GM19372 (cell line): Measurements from ENCODE around the gene BAK1.
A peak's percentile ranks its signal among the peaks of the same experiment; 100 is the strongest.

Experiments
- ATAC-seq: cut with Tn5 transposase; IDR thresholded peaks from one replicate; pipeline ENCODE4 v1.9.1; 2021; ENCODE audit warnings: mild to moderate bottlenecking, low read depth, moderate library complexity; ENCODE audit not compliant: unreplicated experiment

BAK1 gene

GRCh38 chr6:33579828-33580714 is at the start of gene BAK1:
Gene BAK1 (minus strand): TSS chr6:33580276. CDS start chr6:33577604, 2,672 bp downstream.
- ATAC-seq: peak; percentile 97

GRCh38 chr6:33628401-33628964 is 48.4 kb upstream of the BAK1 start:
- no peak for ATAC-seq

- no peak for ATAC-seq
Observed at GRCh38 chr6:33627876-33628275, 47.8 kb upstream of the BAK1 start.

GRCh38 chr6:33624856-33625255 is 44.8 kb upstream of the BAK1 start:
- no peak for ATAC-seq

GRCh38 chr6:33623895-33624381 is 43.9 kb upstream of the BAK1 start:
- ATAC-seq: no peak

- no peak for ATAC-seq
Observed at GRCh38 chr6:33622456-33623431, 42.7 kb upstream of the BAK1 start.

GRCh38 chr6:33621711-33622388 is 41.8 kb upstream of the BAK1 start:
- ATAC-seq: peak; percentile 28

GRCh38 chr6:33620856-33621710 is 41.0 kb upstream of the BAK1 start, which contains the start of gene ITPR3:
Gene ITPR3 (plus strand): TSS chr6:33621322. CDS start chr6:33621603, 281 bp downstream.
- peak; percentile 80 for ATAC-seq

GRCh38 chr6:33620158-33620855 is 40.2 kb upstream of the BAK1 start:
- ATAC-seq: no peak

- no peak for ATAC-seq
Observed at GRCh38 chr6:33619166-33619840, 39.2 kb upstream of the BAK1 start.

GRCh38 chr6:33616913-33617312 is 36.8 kb upstream of the BAK1 start:
- ATAC-seq: no peak

- ATAC-seq: no peak
Observed at GRCh38 chr6:33616113-33616512, 36.0 kb upstream of the BAK1 start.

GRCh38 chr6:33613795-33614168 is 33.7 kb upstream of the BAK1 start:
- no peak for ATAC-seq

- no peak for ATAC-seq
Observed at GRCh38 chr6:33613146-33613794, 33.2 kb upstream of the BAK1 start.

GRCh38 chr6:33610779-33611732 is 31.0 kb upstream of the BAK1 start:
- ATAC-seq: no peak

- ATAC-seq: no peak
Observed at GRCh38 chr6:33610067-33610466, 30.0 kb upstream of the BAK1 start.
